Activated CD4-positive, CD25-positive, alpha-beta regulatory T cell (primary cell): Measurements from ENCODE around the gene TIMM17A.
"Not testable (repeated sequence)": the region's sequence is repeated elsewhere in the genome, so short reads cannot be mapped to it uniquely, and the experiment has no call there.

Source experiments
- DNase-seq, 4 experiments: peaks; one replicate each; lab custom pipeline; 2025; lab: John Stamatoyannopoulos, UW

Gene TIMM17A

DNA sequence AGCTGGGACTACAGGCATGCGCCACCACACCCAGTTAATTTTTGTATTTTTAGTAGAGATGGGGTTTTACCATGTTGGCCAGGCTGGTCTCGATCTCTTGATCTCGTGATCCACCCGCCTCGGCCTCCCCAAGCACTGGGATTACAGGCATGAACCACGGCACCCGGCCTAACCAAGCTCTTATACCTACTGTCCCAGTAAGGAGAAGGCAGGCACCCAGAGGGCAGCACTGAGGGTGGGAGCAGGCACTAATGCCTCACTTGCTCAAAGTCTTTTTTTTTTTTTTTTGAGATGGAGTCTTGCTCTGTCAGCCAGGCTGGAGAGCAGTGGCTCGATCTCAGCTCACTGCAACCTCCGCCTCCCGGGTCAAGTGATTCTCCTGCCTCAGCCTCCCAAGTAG lies 15.0 kb upstream of the TIMM17A start:
- not testable (repeated sequence) for DNase-seq

DNA sequence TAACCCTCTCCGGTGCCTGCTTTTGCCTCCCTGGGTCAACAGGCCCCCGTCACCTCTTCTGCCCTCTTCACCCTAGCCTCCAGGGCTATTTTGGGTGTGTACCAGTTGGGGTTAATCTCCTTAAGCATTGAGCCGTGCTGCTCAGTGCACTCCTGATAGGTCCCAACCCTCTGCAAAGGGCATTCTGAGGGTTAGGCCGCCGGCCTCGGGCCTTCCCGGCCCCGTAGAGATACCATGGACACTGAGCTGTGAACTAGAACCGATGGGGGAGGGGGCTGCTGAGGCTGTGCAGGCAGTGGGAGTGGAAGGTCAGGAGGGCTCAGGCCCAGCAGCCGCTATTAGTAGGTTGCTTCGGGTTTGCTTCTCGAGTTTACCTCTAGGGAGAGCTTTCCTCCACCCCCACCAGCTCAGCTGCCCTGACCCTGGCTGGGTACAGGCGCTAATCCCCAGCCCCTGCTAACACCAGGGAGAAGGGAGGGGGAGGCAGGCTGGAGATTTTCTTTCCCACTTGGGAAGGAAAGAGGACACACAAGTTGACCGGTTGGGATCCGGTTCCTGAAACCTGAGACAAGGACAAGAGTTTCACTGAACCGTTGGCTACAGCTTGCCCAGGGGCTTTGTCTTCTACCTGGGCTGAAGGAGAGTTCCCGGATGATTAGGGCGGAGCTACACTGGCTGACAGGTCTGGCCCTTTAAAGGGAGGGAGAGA lies 13.7 kb upstream of the TIMM17A start:
- no peak for DNase-seq

DNA sequence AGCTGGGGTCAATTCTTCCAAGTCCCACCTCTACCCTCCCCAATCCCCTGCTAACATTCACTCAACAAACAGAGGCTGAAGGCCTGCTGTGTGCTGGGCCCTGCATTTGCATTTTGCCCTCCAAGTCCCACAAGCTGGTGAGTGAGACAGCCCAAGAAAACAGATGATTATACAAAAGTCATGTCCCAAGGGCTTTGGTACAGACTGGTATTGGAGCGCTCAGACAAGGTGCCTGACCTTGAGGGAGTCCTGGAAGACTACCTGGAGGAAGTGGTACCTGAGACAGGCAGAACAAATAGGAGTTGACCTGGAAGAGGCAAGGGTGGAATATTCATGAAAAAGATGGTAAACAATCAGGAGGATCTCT lies 13.2 kb upstream of the TIMM17A start:
- DNase-seq = no peak

DNA sequence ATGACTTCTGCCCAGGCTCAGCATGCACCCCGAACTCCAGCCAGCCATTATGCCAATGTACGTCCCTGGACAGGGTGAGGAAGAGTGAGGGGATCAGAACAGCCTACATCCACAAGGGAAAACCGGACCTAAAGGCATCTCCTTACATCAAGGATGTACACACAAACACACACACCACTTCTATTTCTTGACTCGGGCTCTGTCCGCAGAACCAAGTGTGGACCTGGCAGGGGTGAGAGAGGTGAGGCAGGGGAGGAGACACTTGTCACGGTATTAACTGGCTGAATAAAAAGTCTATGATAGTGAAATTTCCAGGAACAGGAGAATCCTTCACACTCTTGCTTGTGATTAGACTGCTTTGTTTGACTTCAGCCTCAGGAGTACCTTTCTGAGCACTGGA lies 11.3 kb upstream of the TIMM17A start:
- DNase-seq = no peak

DNA sequence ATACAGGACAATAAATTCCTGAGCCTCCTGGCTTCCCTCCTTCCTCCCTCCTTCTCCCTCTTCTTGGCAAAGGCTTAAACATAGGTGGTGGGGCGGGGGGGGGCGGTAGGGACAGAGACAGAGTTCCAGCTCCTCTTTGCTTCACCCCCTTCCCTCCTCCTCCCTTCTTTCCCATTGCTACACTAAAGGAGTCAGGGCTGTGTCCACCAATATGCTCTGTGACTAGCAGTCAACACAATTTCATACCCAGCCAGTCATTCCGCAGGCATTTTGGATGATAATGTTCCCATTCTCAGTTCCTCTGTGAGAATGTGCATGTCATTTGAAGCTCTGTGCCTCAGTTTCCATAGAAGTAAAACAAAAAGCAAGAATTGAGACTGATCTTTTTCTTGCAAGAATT lies 10.7 kb upstream of the TIMM17A start:
- DNase-seq = no peak

DNA sequence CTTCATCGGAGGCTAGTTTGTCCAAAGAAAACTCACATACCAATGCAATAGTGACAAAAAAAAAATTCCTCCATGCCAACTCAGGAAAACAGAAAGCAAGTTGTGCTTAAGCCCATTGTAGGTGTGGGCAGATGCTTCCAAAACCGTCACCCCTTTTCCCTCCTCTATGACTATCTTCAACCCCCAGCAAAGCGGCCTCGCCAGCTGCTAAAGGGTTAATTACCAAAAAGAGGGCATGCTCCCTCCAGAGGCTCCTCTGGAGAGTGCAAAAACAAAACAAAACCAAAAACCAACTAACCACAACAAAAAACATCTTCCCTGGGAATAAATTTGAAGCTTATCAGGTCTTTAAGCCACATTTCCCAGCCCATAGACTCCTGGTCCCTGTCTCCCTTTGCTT lies 10.1 kb upstream of the TIMM17A start:
- no peak for DNase-seq

DNA sequence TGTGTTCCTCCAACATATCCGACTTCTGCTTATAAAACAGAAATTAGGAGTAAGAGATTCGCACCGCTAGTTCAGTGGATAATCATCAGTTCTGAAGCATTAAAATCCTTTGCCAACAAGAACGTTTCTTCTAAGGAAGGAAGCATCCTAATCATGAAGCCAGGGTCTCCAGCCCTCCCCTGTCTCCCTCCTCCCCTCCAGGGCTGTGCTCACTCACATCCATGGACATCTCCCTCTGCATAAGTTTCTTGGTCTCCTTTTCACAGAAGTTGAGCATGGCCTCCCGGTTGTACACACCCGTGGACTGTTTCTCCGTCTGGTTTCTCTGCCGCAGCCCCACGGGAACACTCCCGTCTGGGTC lies 9.5 kb upstream of the TIMM17A start:
- DNase-seq = no peak

DNA sequence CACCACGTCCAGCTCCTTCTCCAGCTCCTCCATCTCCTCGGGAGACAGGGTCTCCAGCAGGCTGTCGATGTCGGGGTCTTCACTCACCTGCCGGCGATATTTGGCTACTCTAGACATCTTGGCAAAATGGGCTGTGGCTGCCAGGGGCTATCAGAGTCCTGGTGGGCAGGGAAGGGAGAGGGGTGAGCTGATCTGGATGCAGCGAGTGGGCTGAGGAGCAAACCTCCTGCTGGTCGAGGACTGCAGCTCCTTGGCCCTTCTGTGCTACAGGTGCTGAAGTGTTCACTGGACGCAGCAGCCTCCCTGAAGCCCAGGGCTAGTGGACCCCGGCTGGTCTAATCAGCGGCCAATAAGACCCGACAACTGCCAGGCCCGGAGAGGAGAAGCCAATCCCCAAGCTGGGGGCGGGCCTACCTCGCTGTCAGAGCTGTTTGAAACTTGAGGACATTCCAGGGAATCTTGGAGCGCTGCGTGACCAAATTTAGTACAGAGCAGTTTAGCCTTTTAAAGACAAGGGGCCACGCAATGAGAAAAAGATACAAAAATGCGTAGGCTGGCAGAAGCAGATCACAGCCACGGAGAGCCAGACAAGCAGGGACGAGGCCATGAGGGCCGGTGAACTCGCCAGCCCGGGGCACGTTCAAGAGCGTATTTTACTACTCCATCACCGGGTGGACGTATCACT lies 8.9 kb upstream of the TIMM17A start, which contains the start of gene LMOD1:
Gene LMOD1, minus strand, starts transcription at position 325 of the 685 bp plus-strand sequence. Its CDS starts 208 bp downstream, at position 117.
- no peak for DNase-seq

DNA sequence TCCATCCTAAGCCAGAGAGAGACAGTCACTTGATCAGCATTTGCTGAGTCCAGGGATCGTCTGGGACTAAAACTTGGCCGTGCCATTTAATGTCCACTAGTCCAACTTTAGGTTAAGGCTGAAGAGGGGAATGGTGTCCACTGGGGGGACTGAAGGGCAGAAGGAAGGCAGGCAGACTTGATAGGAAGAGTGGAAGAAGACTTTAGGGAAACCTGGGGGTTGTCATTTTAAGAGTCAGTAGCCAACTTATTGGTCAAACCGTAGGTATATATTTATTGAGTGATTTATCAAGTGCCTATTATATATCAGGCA lies 7.7 kb upstream of the TIMM17A start:
- DNase-seq = no peak

DNA sequence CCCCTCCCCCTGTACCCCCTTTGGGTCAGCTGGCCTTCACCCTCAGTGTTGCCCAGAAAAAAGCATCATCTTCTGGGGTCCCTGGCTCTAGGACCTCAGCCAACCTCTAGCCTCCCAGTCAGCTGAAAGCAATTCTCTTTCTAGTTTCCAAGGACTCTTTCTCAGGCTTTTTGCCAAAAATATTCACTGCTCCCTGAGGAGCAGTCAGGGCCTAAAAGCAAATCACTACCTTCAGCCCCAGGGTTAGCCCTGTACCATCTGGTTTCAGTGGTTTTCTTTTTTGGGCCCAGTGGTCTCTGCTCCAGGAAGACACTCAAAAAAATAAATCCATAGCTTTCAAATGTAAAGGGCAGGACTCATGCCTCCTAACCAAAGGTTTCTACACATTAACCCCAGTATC lies 5.8 kb upstream of the TIMM17A start:
- no peak for DNase-seq

DNA sequence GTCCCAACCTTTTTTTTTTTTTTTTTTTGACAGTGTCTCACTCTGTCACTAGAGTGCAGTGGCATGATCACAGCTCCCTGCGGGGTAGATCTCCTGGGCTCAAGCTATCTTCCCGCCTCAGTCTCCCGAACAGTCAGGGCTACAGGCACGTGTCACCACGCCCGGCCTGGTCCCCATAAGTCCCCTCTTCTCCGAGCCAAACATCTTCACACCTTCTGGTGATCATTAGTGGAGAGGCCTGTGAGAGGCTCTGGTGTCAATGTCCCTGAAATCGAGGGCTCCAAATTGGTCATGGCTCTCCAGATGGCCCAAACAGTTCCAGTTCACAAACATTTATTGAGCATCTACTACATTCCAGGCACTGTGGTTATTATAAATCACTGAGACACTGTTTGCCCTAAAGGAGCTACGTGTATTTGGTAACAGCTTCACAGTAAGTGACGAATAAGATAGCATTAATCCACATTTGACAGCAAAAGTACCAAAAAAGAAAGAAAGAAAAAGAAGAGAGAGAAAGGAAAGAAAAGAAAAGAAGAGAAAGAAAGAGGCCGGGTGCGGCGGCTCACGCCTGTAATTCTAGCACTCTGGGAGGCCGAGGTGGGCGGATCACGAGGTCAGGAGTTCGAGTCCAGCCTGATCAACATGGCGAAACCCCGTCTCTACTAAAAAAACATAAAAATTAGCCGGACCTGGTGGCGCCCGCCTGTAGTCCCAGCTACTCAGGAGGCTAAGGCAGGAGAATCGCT lies 867 bp upstream of the TIMM17A start:
- no peak for DNase-seq

DNA sequence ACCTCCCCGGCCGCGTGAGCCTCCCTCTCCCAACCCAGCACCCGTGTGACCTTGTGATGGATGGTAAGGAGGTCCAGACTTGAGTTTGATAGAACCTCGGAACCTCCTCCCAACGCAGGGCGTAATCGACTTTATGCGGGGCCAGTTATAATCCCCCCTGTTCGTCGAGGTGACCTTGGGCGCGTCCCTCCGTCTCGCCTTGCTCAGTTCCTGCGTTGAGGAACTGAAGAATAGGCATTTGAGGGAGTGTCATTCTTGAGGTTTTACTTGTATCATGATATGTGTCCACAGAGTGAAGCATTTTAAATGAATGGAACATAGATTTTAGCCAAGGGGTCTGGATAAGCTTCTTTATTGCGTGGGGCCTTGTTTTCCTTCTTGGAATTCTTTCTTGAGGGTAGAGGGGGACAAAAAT lies 433 bp downstream of the TIMM17A start:
- DNase-seq = no peak

DNA sequence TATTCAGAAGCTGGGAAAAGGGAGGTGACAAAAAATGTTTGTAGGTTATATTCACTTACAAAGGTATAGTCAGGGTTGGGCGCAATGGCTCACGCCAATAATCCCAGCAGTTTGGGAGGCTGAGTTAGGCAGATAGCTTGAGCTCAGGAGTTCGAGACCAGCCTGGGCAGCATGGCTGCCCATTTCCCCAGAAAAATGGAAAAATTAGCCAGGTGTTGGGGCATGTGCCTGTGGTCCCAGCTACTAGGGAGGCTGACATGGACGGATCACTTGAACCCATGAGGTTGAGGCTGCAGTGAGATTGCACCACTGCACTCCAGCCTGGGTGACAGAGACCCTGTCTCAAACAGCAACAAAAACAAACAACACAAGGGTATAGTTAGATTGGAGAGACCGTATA lies 3.0 kb downstream of the TIMM17A start:
- no peak for DNase-seq

DNA sequence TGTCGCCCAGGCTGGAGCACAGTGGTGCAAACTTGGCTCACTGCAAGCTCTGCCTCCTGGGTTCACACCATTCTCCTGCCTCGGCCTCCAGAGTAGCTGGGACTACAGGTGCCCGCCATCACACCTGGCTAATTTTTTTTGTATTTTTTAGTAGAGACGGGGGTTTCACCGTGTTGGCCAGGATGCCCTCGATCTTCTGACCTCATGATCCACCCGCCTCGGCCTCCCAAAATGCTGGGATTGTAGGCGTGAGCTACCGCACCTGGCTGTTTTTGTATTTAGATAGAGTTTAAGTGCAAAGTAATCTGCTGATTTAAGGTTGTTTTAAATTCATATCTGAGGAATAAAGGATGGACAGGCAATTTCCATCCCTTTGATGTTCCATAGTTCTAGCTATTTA lies 7.1 kb downstream of the TIMM17A start:
- not testable (repeated sequence) for DNase-seq

DNA sequence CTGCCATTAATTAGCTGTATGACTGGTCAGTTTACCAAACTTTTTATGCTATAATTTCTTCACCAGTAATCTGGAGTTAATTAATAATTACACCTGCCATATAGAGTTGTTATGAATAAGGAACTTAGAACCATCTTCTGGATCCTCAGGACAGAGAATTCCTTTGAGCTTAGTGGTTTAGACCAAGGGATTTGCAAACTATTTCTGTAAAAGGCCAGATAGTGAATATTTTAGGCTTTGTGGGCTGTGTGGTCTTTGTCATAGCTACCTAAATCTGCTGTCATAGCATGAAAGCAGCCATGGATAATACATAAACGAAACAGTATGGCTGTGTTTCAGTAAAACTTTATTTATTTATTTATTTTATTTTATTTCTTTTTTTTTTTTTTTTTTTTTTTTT lies 9.0 kb downstream of the TIMM17A start:
- no peak for DNase-seq

DNA sequence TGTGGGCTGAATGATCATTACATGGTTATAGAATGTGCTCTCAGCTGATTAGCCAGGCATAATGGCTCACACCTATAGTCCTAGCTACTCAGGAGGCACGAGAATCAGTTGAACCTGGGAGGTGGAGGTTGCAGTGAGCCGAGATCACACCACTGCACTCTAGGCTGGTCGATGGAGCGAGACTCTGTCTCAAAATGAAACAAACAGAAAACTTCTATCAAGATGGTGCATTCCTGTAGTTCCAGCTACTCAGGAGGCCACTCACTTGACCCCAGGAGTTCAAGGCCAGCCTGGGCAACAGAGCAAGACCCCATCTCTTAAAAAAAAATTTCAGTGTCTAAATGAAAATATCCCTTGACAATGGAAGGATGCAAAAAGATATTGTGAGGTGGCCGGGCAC lies 10.9 kb downstream of the TIMM17A start:
- DNase-seq = no peak

DNA sequence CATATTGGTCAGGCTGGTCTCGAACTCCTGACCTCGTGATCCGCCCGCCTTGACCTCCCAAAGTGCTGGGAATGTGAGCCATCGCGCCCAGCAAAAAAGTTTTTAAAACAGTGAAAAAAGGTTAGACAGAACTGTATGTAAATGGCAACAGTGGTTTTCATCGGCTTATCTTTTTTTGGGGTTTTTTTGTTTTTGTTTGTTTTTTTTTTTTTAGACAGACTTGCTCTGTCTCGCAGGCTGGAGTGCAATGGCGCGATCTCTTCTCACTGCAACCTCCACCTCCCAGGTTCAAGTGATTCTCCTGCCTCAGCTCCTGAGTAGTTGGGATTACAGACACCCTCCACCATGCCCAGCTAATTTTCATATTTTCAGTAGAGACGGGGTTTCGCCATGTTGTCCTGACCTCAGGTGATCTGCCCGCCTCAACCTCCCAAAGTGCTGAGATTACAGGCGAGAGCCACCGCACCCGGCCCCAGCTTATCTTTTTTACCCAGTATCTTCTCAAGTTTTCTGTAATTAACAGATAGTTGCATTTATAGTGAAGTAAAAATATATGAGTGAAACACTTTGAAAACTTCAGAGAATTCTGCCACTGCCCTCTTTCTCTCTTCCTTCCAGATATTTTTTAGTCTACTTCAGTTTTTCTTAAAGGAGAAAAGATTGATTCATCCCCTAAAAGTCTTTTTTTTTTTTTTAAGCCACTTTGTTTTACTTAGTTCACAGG lies 13.1 kb downstream of the TIMM17A start:
- no peak for DNase-seq

DNA sequence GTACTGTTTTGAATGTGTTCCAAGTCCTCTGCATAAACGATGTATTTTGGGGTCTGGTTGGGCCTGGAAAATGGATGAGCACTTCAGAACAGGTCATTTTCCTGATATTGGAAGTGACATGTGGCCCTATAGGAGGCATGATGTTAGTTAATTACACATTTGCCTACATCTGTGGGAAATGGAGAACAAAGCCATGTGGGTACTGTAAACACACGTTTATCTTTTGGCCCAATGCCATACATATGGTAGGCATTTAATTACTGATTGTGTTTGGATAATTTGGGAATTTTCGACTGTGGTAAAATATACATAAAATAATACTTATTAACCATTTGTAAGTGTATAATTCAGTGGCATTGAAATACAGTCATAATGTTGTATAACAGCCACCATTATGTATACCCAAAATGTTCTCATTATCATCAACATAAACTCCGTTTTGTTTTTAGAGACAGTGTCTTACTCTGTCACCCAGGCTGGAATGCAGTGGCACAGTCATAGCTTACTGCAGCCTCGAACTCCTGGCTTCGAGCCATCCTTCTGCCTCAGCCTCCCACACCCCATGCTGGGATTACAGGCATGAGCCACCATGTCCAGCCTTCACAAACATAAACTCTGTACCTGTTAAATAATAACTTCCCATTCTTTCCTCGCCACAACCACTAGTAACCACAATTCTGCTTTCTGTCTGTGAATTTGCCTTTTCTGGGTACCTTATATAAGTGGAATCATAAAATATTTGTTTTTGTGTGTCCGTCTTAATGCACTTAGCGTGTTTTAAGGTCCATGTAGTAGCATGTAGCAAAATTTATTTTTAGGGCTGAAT lies 15.2 kb downstream of the TIMM17A start:
- DNase-seq = no peak

DNA sequence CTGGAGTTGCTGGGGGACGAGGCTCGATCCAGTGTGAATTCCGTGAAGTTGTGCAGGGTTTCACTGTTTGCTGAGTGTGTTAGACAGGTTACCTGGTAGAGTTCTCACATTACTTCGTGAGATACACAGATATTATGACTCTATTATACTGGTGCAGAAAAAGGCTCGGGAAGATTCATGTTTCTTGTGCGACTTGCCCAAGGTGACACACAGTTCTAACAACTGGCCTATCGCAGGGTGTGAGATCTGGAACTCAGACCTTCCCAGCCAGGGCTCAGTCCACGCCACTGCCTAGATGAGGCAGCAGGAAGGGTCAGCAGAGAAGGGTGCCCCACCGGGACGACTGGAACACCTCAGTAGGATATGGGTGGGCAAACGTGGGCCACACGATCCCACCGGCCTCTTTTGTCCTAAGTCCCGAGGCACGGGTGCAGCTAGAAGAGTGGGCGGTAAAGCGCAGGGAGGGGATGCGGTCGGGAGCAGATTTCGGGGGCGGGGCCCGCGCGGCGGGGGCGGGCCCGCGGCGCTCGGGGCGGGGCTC lies 26.8 kb downstream of the TIMM17A start:
- peak in 3 of 4 experiments; percentile 36 to 41 (median 38) for DNase-seq

DNA sequence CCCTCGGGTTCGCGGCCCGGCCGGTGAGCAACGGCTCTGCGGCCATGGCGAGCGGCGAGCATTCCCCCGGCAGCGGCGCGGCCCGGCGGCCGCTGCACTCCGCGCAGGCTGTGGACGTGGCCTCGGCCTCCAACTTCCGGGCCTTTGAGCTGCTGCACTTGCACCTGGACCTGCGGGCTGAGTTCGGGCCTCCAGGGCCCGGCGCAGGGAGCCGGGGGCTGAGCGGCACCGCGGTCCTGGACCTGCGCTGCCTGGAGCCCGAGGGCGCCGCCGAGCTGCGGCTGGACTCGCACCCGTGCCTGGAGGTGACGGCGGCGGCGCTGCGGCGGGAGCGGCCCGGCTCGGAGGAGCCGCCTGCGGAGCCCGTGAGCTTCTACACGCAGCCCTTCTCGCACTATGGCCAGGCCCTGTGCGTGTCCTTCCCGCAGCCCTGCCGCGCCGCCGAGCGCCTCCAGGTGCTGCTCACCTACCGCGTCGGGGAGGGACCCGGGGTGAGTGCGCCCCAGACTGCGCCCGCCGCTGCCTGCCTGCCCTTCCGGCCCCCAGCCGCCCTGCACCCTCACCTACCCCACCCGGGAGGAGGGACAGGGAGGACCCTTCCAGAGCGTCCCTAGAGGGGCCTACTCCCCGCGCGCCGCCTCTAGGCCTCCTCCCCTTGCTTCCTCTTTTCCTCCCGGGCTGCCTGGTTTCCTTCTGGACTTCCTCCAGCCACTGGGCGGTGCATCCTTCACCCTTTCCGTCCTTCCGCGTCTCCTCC lies 27.5 kb downstream of the TIMM17A start, which contains the start of gene RNPEP:
Gene RNPEP, plus strand, starts transcription at position 26 of the 757 bp plus-strand sequence. Its CDS starts 19 bp downstream, at position 45.
- peak; percentile 8 to 45 (median 31) for DNase-seq
